Activated CD4-positive, alpha-beta T cell treated with anti-CD3 and anti-CD28 coated beads for 48 hours (primary cell): ENCODE data around the gene ADCY5.

Experiments
- DNase-seq: peaks from one replicate; pipeline ENCODE4 v3.0.0-alpha.2; 2020

The ADCY5 gene

DNA sequence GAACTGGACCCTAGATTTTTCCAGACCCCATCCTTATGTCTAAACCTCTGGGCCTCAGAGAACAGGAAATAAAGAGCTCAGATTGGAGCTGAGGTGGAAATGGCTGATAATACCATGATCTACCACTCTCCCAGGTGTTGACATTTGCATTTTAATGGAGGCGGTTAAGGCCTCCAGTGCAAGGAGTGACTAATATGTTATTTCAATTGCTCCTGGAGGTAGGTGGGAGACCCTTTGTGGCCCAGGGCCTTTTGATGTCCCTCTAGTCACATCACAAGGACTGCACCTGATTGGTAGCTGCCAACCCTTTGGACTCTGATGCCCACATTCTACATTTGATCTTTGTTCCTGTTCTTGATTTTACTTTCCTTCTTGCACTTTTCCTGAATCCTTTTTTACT lies 9.0 kb upstream of the ADCY5 start:
- DNase-seq, result no peak

DNA sequence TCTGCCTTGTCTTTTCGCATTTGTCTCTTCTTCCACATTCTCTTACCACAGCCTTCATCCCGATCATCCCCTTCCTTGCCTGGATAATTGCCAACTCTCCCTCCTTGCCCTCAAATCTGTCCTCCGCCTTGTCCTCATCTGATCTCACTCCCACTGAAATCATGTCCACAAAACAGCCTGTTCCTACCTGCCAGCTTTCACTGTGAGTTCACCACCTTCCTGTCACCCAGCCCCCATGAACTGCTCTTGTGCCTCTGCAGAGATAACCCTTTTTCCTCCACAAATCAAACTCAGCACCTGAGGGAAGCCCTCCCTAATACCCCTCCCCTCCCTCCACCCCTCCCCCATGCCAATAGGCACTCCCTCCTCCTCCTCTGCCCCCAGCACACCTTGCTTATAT lies 4.8 kb upstream of the ADCY5 start:
- DNase-seq, result no peak

DNA sequence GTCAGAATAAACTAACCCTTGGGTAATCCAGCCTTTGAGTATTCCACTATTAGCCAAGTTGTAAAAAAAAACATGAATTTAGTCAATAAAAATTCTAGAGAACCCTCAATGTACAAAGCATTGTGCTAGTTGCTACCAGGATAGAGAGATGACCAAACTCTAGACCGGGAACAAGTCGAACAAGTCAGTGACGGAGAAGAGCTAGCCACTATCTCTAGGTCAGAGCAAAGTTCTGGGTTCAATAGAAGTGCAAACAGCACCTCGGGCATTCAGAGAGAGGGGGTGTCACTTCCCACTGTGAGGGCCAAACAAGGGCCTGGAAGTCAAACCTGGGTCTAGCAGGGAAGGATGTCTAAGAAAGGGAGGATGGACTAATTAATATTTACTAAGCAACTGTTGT lies 2.3 kb upstream of the ADCY5 start:
- DNase-seq, result no peak

DNA sequence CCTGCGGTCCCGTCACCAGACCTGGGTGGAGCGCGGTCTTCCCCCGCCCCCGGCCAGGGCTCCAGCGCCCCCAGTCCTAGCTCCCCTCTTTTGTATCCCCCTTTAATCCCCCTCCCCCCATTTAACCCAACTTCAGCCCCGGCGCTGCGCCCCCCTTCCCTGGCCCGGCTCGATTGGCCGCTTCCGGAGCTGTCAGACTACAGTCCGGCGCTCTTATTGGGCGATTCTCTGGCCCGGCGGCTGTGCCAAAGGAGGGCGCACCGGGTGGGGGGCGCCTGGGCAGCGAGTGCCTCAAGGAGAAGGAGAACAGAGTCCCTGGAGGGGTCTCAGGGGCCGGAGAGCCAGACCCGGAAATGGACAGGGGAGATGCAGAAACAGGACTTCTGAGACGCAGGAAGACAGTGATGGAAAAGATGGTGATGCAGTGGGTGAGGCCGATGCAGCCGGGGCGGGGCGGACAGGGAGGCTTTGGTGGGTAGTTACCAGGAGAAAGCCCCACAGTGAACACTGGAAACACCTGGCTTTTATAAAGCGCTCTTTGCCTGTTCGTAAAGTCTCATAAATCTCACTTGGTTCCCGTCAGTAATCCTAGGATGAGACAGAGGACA lies 1.2 kb upstream of the ADCY5 start:
- no peak for DNase-seq

DNA sequence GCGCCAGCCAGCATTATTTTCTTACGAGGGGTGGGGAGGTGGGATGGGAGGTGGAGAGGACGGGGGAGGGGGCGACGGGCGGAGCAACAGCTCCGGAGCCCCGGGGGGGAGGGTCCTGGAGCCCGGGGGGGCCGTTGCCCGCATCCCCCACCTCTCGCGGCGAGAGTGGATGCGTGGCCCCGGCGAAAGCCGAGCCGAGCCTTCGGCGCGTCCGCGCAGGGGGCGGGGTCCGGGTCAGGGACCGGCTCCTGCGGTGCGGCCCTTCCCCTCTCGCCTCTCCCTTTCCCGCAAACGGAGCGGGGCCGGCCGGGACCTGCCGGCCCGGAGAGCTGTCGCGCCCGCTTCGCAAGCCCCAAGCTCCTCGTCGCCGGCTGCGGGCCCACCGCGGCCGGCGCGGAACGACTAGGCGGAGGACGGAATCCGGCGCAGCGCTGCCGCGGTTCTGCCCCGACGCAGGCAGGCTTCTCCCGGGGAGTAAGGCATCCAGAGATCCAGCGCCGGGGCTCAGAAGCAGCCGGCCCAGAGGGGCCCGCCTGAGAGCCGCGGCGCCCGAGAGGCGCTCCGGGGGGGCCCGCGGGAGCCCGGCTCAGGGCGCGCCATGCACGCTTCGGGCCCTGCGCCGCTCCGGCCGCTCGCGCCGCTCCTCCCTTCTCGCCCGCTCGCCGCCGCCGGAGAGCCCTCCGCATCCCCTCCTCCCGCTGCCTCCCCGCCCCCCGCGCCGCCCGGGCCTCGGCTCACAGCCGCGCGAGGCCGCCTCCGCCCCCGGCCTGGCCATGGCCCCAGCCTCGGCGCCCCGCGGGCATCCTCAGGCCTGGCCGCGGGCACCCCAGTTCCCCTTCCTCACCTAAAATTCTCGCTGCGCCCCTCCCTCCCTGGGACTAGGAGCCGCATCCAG lies 459 bp upstream of the ADCY5 start:
- peak; percentile 25 for DNase-seq

DNA sequence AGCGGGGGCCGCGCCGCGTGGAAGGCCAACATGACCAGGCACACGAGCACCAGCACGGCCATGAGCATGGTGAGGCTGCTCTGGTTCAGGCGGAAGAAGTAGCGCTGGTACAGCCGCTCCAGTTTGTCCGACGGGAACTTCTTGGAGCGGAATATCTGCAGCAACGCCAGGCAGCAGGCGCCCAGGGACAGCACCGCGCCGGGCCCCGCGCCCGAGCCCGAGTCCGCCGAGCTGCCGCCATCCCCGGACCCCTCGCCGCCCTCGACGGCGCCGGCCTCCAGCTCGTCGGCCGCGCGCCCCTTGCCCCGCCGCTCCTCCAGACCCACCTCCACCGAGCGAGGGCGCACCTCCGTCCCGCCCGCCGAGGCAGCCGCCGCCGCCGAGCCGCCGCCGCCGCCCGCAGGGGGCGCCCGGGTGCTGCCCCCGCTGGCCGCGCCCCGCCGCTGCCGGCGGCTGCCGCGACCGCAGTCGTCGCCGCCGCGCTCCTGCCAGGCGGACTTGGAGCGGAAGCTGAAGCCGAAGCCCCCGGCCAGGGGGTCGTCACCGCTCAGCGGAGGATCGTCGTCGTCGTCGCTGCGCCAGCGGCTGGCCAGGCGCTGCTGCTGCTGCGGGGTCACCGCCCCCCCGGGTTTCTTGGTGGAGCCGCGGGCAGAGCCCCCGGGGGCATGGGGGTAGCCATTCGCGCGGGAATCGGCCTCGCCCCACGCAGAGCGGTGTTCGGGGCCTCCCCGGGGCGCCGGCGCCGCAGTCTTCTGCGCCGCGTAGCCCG lies 957 bp downstream of the ADCY5 start:
- DNase-seq, result peak; percentile 59

DNA sequence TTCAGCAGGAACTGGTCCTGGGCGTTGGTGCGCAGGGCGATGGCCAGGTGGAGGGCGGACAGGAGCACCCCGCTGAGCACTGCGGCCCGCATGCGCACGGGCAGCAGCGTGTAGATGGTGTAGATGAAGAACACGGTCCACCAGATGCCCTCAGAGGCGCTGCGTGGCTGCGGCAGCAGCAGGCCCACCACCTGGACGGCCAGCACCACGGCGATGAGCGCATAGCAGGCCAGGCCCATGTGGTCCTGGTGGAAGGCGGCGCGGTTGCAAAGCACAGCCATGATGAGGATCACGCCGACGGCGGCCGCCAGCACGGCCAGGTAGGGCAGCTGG lies 1.5 kb downstream of the ADCY5 start:
- DNase-seq, result no peak

DNA sequence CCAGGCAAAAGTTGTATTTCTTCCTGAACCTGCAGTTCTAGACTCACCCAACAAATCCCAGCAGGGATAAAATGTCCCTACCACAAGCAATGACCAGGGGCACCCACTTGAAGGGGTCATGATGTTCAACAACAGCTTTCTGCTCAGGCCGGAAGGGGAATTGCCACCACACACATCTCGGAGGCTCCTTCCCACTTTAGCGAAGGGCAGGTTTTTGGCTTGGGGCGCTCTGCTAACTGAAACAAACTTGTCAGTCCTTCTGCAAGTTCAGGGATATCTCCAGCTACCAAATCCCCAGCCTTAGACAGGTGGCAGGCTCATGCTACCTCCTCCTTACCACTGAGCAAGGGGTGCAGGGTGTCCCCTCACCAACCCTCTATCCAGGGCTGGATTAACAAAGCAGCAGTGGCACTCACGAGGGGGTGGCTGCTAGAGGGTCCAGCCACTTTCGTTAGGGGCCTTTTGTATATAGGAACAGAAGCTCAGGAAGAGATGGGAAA lies 2.2 kb downstream of the ADCY5 start:
- DNase-seq, result no peak

DNA sequence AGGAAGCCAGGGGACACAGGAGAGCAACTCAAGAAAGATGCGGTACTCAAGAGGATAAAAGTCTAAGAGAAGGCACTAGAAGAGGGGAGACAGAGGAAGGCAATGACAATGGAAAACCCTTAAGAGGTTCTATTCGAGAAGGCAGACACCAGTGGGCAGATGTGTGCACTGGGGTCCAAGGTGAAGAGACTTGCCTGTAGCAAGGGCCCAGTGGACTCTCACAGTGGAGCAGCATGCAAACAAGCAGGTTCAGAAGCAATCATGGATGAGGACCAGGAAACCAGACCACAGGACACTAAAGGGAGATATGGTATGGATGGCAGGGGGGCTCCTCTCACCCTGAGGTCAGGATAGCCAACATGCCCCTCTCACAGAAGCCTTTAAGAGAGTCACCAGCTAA lies 2.7 kb downstream of the ADCY5 start:
- DNase-seq, result no peak

DNA sequence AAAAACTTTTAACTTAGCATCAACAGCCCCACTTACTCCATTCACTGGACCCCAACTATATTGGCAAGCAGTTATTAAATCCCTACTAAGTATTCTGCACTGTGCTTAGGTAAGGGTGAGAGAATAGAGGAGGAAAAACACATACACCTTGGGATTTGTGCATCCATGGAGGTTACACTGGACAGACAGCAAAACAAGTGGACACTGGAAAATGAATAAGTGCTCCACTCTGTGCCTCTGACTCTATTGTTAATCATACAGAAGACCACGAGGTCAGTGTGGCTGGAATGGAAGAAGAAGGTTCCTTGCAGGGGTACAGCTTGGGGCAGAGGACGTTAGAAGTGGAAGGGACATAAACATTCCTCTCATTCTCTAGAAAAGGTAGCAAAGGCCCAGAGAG lies 3.2 kb downstream of the ADCY5 start:
- no peak for DNase-seq

DNA sequence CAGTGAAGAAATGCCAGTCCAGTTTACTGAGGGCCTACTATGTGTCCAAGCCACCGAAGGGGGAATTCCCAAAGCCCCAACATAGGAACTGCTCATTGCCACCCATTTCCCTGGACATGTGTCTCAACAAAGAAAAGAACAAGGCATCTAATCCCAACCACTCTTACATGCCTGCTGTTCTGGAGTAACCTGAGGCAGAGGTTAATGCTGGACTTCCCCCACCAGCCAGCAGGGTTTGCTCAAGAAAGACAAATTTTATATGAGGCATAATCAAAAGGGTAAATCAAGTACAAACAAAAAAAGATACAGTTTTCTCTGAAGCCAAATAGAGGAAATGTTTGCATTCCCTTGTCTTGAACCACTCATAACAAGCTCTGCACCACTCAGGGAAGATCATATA lies 4.1 kb downstream of the ADCY5 start:
- DNase-seq, result no peak

DNA sequence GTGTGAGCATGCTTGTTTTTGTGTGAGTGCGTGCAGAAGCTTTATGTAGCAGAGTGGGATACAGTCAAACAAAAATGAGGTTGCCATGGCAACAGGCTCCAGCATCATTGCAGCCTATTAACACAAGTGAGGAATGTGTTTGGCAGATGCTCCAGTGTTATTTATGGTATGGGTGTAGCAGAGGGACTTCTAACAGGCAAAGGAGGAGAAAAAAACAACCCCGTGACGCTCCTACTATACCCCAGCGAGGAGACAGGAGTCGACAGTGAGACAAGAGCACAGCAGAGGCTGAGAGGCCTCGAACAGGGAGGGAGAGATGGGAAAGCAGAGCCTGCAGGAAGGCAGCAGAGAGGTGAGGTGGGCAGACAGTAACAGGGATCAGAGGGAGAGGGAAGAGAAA lies 4.9 kb downstream of the ADCY5 start:
- DNase-seq, result no peak

DNA sequence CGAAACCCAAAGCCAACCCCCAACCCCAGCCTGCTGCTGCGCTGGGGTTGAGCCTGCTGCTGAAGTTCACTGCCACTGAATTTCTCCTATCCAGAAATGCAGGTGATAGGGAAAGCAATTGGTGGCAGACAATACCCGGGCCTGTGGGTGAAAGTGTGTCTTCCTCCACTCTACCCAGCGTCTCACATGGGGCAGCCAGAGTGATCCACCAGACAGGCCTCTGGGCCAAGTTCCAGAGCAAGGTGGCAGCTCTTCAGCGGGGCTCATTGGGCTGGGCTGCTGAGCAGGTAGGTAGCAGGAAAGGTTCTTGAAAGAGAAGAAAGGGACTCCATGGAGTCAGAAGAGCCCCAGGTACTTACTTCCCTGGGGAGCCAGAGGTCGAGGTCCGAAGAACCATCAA lies 6.0 kb downstream of the ADCY5 start:
- no peak for DNase-seq

DNA sequence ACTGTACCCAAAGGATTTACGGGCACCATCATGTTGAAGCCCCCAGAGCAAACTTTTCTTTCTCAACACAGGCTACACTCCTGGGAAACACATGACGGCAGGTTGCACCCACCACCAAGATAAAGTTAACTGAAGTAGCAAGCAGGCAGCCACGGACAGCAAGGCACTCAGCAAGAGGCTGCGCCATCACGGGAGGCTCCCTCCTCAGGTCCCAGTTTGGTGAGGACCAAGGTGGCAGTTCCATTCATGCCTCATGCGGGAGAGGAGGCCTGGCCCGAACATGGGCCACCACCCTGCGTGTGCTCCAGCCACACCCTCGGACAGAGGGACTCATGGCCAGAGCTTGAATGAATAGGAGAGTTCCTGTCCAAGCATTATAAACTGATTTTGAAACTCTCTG lies 6.8 kb downstream of the ADCY5 start:
- DNase-seq, result no peak

DNA sequence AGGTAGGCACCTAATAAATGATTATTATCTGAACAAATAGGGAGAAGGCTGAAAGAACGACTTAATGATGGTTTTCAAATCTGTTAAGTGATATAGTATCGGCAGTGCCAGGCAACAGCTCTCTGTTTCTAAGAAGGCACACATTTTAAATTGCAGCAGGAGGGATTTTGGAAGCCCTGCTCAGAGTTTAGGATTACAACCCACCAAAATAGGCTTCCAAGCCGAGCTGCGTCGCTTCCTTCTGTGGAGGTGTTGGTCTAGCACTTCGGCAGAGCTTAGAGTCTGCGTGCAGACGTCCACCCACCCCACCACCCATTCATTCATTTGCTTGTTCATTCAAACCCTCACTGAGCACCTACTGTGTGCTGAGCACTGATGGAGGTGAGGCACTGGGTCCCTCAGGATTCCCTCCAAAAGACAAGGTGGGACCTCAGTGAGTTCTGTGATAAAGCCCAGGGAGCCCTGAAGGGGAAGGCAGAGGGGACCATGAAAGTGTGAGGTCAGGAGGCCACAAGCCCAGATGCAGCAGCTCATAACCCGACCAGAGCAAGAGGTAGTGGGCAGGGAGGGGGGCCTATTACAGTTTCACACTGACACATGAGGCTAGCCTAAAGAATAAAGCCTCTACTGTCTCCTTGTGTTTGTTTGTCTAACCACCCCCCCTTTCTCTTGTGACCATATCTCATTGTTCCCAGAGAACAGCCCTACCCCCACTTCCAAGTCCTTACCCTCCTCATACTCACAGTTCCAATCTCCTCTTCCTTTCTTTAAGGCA lies 8.9 kb downstream of the ADCY5 start:
- DNase-seq, result no peak

DNA sequence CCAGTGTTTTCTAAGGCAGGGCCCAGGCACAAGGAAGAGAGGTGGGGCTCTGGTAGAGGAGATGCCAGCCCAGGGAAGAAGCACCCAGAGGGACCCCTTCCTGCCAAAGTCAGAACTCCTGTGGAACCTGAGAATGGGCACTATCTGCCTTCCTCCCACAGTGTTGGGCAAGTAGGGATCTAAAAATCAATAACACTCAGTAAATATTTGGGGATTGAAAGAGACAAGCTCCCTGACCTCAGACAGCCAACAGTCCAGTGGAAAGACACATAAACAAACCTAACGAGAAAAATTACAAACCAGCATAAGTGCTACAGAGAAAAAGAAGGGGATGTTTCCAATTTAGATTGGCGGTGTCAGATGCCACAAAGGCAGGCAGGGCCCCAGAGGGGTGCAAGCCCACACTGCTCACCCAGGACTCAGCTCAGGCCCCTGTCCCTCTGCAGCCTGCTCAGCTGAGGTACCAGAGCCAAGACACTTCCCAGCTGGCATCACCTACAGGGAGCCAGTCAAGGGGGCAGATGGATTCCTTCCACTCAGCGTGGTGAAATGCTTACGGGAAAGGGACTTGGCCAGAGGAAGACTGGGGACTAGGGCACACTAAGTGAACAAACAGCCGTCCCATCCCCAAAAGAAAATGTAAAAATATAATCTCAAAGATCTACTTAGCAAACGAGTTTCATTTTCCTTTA lies 15.9 kb downstream of the ADCY5 start:
- no peak for DNase-seq

DNA sequence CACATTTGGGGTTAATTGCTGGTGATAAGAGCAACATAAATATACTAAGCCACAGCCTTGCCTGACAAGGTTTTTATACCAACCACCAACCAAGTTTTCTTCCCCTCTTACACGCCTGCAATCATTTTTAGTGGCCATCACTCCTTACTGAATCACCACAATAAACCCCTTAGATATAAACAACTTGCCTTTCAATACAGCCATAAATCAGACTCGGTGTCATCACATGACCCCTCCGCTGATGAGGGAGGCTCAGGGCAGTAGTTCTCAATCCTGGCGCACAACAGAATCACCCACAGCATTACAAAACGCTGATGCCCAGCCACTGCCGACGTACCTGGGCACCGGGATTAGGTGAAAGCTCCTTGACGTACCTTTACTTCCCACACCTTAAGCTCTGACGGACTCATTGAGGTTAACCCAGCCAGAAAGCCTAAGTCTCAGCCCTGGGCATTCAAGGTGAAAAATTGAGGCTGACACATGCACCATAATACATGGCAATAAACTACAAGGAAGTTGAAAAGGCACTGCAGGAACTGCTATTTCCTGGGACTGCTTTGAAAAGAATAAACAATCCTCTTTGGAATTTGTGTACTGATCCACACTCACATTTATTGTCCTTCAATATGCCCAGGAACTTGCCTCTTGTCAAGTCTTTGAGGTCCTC lies 17.1 kb downstream of the ADCY5 start:
- no peak for DNase-seq

DNA sequence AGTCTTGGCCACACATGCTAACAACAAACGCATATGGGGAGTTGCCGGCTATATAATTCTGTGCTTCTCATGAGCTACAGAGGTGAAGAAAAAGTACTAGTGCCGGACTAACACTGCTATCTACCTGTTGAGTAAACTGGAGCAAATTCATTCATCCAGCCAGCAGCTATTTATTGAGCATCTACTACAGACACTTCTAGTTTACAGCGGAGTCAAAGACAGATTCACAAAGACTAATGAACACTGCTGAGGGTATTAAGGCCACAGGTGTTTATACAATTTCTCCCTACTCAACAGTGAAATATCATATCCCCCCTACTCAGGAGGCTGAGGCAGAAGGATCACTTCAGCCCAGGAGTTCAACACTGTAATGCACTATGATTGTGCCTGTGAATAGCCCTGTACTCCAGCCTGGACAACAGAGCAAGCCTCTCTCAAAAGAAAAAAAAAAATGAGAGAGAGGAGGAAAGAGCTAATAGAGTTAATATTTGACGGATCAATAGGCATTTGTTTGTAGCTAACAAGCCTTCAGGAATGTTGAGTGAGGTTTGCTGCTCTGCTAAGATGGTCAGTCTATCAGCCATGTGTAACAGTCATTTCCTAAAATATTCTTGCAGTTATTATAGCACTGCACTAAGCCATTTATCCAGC lies 17.8 kb downstream of the ADCY5 start:
- no peak for DNase-seq

DNA sequence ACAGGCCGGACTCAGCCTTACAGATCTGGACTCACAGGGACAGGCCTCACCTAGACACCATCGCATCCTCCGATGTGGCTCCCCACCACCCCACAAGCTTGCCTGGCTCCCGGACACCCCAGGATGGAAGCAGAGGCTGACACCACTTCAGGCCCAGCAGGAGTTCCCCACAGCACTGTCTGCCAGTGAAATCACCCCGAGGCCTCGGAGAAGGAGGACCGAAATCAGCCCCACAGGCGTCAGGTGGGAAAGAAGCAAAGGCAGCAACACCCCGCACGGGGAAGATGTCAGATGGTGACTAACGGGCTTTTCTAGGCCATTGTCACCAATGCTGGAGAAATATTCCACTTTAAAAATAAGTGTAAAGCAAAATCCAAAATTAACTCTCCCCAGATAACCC lies 18.6 kb downstream of the ADCY5 start:
- DNase-seq, result no peak

DNA sequence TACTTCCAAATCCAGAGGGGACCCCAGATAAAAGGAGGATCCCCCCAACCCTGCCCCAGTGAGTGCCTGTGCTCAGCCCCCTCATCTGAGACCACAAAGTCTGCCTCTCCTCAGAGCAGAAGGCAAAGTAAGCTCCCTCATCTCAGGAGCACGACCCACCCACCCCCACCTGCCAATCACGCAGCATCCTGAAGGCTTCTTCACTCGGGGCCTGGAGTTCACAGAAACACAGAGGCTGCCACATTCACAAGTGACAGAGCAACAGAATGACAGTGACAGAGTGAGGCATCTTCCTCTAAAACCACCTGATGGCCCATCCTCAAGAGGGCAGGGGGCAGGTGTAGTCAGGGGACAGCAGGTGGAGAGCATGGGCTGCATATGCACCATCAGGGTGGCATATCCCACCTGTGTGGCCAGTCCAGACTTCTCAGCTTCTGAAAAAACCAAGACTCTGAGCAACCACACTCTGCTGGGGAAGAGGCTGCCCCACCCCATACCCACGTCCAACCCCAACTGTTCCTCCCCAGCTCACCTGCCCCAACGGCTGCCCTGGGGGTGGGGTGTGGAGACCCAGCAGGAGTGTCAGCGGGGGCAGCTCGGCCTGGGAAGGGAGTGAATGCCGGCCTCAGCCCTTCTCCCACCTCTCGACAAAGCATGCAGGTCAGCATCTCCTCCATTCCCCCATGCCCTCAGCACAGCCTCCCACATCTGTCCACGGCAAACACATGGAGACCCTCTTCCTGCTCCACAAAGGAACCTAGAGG lies 19.3 kb downstream of the ADCY5 start:
- no peak for DNase-seq
